Activated CD8-positive, alpha-beta T cell treated with anti-CD3 and anti-CD28 coated beads for 36 hours (primary cell): ENCODE results near the gene SORL1. TPM values are rescaled to one million over a fixed set of nuclear protein-coding genes. Genes with fewer than 3 reads are reported as not detected.

Source experiments
- ATAC-seq: fragments of 200-7000 bp; cut with Tn5 transposase; one replicate; pipeline ENCODE4 v1.10.0; 2021; ENCODE audit warnings: mild to moderate bottlenecking, moderate library complexity
- CTCF ChIA-PET: fragments of 350-600 bp; sonication (Branson Sonifier 250); formaldehyde crosslinking; loops from one replicate; lab custom pipeline; 2021; ENCODE audit warnings: antibody characterized with exemption; lab: Charles Lee
- POLR2A ChIA-PET: fragments of 350-600 bp; sonication (Branson Sonifier 250); formaldehyde crosslinking; loops from one replicate; lab custom pipeline; 2021; ENCODE audit warnings: antibody characterized with exemption; lab: Charles Lee
- DNase-seq: peaks from one replicate; pipeline ENCODE4 v3.0.0-alpha.2; 2020
- H3K27ac Mint-ChIP-seq: one replicate; pipeline ENCODE4 v1.8.0; 2021; ENCODE audit warnings: mild to moderate bottlenecking, mixed read lengths
- H3K27me3 Mint-ChIP-seq: one replicate; pipeline ENCODE4 v1.8.0; 2021; ENCODE audit warnings: mixed read lengths
- H3K36me3 Mint-ChIP-seq: one replicate; pipeline ENCODE4 v1.8.0; 2021; ENCODE audit warnings: low read depth, mixed read lengths
- H3K4me1 Mint-ChIP-seq: one replicate; pipeline ENCODE4 v1.8.0; 2021; ENCODE audit warnings: low read depth, mixed read lengths
- H3K4me3 Mint-ChIP-seq: one replicate; pipeline ENCODE4 v1.8.0; 2021; ENCODE audit warnings: mild to moderate bottlenecking, moderate library complexity, mixed read lengths
- H3K9me3 Mint-ChIP-seq: one replicate; pipeline ENCODE4 v1.8.0; 2021; ENCODE audit warnings: mixed read lengths
- CTCF ChIP-seq: fragments of 200-600 bp; IDR thresholded peaks from one replicate; pipeline ENCODE4 v1.8.0; 2022; ENCODE audit warnings: antibody characterized with exemption, mild to moderate bottlenecking
- intact Hi-C: fragments of 100-400 bp; cut with micrococcal nuclease; formaldehyde crosslinking; loops from one replicate; pipeline ENCODE4 v1.10.0; 2022
- total RNA-seq, 2 experiments: library from RNA; stranded (reverse); gene quantifications; one replicate each; pipeline ENCODE4 v1.2.3, GENCODE V29; 2021

Gene SORL1
- total RNA-seq, 2 experiments from 2014 or later, result 61.1 to 64.6 TPM

DNA sequence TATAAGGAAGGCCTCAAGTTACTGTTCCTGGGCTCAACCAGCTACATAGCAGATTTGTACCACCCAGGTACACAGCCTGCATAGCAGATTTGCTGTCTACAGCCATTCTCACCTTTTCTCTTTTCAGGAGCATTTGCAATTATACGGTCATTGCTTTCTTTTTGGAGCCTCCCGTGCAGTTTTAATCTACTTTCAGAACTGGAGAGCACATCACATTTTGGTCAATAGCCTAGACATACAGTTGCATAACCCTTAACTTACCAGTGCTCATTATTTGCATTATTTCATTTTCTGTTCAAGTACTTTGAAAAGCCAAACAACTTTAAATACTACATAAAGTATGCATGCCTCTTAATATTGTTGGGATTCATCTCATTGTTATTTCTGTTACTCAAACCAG, 151.2 kb downstream of the SORL1 start:
- DNase-seq, result no peak
- POLR2A ChIA-PET, result no interaction called here
- Mint-ChIP-seq H3K36me3 (peaks cover 36% of the 10 kb centered on the region), H3K27me3 (no peaks in the 10 kb centered on the region), H3K9me3 (no peaks in the 10 kb centered on the region), H3K27ac (no peak overlapping the region), H3K4me1 (peaks cover 4% of the 10 kb centered on the region), H3K4me3 (no peak overlapping the region)
- TF ChIP-seq CTCF, result no peak
- intact Hi-C loops, result no loop called here
- no peak for ATAC-seq
- CTCF ChIA-PET, result no interaction called here

DNA sequence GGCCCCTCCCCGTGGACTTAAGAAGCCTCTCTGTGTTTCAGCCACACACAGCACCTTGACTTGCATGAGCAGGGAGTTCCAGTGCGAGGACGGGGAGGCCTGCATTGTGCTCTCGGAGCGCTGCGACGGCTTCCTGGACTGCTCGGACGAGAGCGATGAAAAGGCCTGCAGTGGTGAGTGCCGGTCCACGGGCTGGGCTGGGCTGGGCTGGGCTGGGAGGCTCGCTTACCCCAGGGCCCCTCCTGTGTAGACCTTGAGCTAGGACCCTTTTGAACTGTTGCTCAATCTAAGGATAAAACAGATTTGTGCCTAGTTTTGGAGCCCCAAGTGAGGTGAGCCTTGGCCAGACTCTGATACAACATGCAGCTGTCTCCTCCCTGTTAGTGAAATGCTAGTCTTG, 152.0 kb downstream of the SORL1 start:
- ATAC-seq (no peak), DNase-seq (no peak)
- H3K4me3 Mint-ChIP-seq, result no peak overlapping the region
- H3K9me3 Mint-ChIP-seq, result no peaks in the 10 kb centered on the region
- H3K27me3 Mint-ChIP-seq, result no peaks in the 10 kb centered on the region
- intact Hi-C loops, result no loop called here
- H3K27ac Mint-ChIP-seq, result no peak overlapping the region
- POLR2A ChIA-PET, result no interaction called here
- CTCF ChIA-PET, result no interaction called here
- H3K36me3 Mint-ChIP-seq, result peaks cover 36% of the 10 kb centered on the region
- no peaks in the 10 kb centered on the region for H3K4me1 Mint-ChIP-seq
- TF ChIP-seq CTCF, result no peak

GRCh38 chr11:121606354-121606753, 154.2 kb downstream of the SORL1 start:
- Mint-ChIP-seq H3K36me3 (peaks cover 31% of the 10 kb centered on the region), H3K27me3 (no peaks in the 10 kb centered on the region), H3K9me3 (no peaks in the 10 kb centered on the region), H3K4me1 (no peaks in the 10 kb centered on the region), H3K27ac (no peak overlapping the region), H3K4me3 (no peak overlapping the region)
- TF ChIP-seq CTCF, result no peak
- ATAC-seq (no peak), DNase-seq (no peak)
- ChIA-PET CTCF (interaction anchor here (1.3 kb wide), 1 partner anchor 236 kb away, joined by 3 read pairs; no protein-coding TSS in a partner anchor), POLR2A (no interaction called here)
- intact Hi-C loops, result no loop called here

DNA sequence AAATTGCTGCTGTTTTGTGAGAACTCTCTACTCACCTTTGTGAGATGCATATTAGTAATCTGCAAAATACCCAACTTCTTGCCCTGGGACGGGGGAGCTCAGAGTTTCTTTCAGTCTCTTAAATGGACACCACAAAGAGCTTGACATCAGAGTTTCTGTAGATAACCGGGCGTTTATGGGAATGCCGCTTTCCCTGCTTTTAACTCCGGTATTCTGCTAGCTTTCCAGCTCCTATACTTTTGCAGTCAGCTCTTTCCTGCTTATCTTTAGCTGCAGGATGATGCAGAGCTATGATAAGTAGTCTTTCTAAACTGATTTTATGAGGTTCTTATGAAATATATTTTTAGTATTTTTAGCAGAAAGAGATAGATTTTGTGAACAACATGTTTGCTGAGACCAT, 155.2 kb downstream of the SORL1 start:
- no peak for TF ChIP-seq CTCF
- ATAC-seq (no peak), DNase-seq (no peak)
- intact Hi-C loops, result no loop called here
- Mint-ChIP-seq H3K4me1 (no peaks in the 10 kb centered on the region), H3K27ac (no peak overlapping the region), H3K36me3 (peaks cover 30% of the 10 kb centered on the region), H3K4me3 (no peak overlapping the region), H3K27me3 (no peaks in the 10 kb centered on the region), H3K9me3 (no peaks in the 10 kb centered on the region)
- ChIA-PET CTCF (interaction anchor here (0.6 to 1.3 kb wide), 3 partner anchors 204 to 289 kb away, joined by 3 read pairs; no protein-coding TSS in a partner anchor), POLR2A (no interaction called here)

GRCh38 chr11:121608545-121609098, 156.5 kb downstream of the SORL1 start:
- POLR2A ChIA-PET, result no interaction called here
- H3K36me3 Mint-ChIP-seq, result peaks cover 40% of the 10 kb centered on the region
- ATAC-seq, result no peak
- no peaks in the 10 kb centered on the region for H3K9me3 Mint-ChIP-seq
- intact Hi-C loops, result no loop called here
- H3K4me3 Mint-ChIP-seq, result no peak overlapping the region
- DNase-seq, result no peak
- no peak for TF ChIP-seq CTCF
- no peak overlapping the region for H3K27ac Mint-ChIP-seq
- CTCF ChIA-PET, result interaction anchor here (1.2 kb wide), 1 partner anchor 16 kb away, joined by 3 read pairs; no protein-coding TSS in a partner anchor
- no peaks in the 10 kb centered on the region for H3K27me3 Mint-ChIP-seq
- H3K4me1 Mint-ChIP-seq, result no peaks in the 10 kb centered on the region
